Bronchial epithelial cell (primary cell): Measurements from ENCODE around the gene USP32. TPM values are rescaled to one million over a fixed set of nuclear protein-coding genes. Genes with fewer than 3 reads are reported as not detected.

Experiments
- DNase-seq: peaks from one replicate; pipeline ENCODE4 v3.0.0-alpha.2; 2010; ENCODE audit warnings: low read depth
- FAIRE-seq: peaks from 2 replicates; lab custom pipeline; 2011; peaks lifted over from hg19 to GRCh38; lab: Jason Lieb, UNC
- H3K27me3 ChIP-seq: 2 replicates; pipeline ENCODE4 v1.5.1; 2011; ENCODE audit warnings: low read length; ENCODE audit not compliant: control insufficient read depth, insufficient read depth
- H3K36me3 ChIP-seq: 2 replicates; pipeline ENCODE4 v1.5.1; 2011; ENCODE audit warnings: low read length; ENCODE audit not compliant: control insufficient read depth, insufficient read depth
- H3K4me3 ChIP-seq: 2 replicates; pipeline ENCODE4 v1.5.1; 2011; ENCODE audit warnings: mild to moderate bottlenecking, low read depth, low read length, control low read depth
- total RNA-seq: library from RNA; depleted of rRNA; stranded (reverse); fragments of >200 nt; gene quantifications from 2 replicates; pipeline ENCODE4 v1.2.1, GENCODE V29; 2014
- TF ChIP-seq, protein P1 (sequence below): IDR thresholded peaks from 2 replicates; pipeline ENCODE4 v1.5.1; 2011; ENCODE audit warnings: mild to moderate bottlenecking, moderate library complexity, low read length, control low read depth, inconsistent platforms; ENCODE audit not compliant: insufficient read depth, severe bottlenecking

Gene USP32
- total RNA-seq, 1 donor from 2014 or later = 35.8 TPM

DNA sequence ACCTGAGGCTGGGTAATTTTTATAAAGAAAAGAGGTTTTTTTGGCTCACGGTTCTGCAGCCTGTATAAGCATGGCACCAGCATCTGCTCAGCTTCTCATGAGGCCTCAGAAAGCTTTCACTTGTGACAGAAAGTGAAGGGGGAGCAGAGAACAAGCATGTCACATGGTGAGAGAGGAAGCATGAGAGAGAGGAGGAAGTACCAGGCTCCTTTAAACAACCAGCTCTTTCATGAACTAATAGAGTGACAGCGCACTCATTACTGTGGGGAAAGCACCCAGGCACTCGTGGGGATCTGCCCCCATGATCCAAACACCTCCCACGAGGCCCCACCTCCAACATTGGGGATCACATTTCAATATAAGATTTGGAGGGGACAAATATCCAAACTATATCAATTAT, 86.8 kb downstream of the USP32 start:
- Histone ChIP-seq H3K36me3 (no peaks in the 10 kb centered on the region), H3K27me3 (no peaks in the 10 kb centered on the region), H3K4me3 (no peak overlapping the region)
- FAIRE-seq (no peak), DNase-seq (no peak)
- TF ChIP-seq, protein P1, sequence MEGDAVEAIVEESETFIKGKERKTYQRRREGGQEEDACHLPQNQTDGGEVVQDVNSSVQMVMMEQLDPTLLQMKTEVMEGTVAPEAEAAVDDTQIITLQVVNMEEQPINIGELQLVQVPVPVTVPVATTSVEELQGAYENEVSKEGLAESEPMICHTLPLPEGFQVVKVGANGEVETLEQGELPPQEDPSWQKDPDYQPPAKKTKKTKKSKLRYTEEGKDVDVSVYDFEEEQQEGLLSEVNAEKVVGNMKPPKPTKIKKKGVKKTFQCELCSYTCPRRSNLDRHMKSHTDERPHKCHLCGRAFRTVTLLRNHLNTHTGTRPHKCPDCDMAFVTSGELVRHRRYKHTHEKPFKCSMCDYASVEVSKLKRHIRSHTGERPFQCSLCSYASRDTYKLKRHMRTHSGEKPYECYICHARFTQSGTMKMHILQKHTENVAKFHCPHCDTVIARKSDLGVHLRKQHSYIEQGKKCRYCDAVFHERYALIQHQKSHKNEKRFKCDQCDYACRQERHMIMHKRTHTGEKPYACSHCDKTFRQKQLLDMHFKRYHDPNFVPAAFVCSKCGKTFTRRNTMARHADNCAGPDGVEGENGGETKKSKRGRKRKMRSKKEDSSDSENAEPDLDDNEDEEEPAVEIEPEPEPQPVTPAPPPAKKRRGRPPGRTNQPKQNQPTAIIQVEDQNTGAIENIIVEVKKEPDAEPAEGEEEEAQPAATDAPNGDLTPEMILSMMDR = no peak

DNA sequence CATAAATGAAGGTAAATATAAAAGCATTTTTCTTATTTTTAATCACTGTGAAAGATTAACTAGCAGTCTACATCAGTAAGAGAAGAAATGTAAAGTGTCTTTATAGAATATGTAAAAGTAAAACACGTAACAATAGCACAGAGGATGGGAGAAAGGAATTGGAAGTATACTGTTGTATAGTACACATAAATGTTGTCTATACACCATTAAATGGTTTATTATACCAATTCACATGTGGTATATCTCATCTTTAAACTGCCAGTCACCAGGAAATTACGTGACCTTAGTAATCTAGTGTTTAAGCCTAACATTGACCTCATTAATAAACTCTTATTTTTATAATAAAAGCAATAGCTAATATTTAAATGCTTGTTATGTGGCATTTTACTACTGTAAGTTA, 87.4 kb downstream of the USP32 start:
- H3K36me3 ChIP-seq = no peaks in the 10 kb centered on the region
- TF ChIP-seq, protein P1 = no peak
- FAIRE-seq = no peak

DNA sequence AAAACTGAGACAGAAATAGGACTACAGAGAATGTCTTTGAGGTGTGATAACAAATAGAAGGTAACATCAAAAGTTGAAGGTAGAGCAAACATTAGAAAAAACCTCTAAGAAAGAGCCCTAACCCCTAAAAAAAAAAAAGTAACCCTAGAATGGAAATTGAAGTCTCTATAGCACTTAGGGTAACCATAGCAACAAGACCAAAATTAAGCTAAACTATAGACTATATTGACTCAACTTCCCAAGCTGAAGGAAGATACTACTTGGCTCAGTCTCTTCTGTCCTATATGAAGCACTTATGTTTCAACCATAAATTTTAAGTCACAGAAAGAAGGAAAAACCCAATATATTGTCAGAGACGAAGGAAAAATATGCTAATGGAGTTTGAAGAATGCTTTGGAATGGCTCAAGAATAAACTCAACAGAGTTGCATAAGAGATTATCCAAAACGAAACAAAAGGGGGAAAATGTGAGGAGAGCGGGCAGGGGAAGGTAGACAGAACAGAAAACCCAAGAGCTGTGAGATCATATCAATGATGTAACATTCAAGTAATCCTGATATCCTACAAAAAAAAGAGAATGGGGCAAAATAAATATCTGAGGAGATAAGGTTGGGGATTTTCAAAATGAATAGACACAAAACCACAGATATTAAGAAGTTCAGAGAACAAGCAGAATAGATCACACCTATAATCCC, 88.4 kb downstream of the USP32 start:
- FAIRE-seq = no peak
- TF ChIP-seq, protein P1 = no peak
- H3K36me3 ChIP-seq = no peaks in the 10 kb centered on the region
- H3K27me3 ChIP-seq = no peaks in the 10 kb centered on the region
- DNase-seq = no peak
- H3K4me3 ChIP-seq = no peak overlapping the region

More for the DNA sequence above, 87.4 kb downstream of the USP32 start:
- no peaks in the 10 kb centered on the region for H3K27me3 ChIP-seq
- no peak overlapping the region for H3K4me3 ChIP-seq
- DNase-seq = no peak

DNA sequence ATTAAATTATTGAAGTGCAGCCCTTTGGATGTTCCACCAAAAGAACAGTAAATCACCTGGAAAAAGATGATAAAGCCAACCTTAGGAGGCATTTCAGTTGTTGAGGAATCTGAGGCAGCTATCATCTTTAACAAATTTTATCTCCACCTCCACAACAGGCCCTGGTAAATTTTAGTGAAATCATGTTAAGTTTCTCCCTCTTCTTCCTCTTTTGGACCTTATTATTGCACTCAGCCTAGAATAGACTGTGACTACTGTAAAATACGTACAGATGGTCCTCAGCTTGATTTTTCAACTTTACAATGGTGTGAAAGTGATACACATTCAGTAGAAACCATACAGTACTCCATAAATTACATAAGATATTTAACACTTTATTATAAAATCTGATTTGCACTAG, 90.3 kb downstream of the USP32 start:
- no peaks in the 10 kb centered on the region for H3K36me3 ChIP-seq
- FAIRE-seq = no peak
- H3K4me3 ChIP-seq = no peak overlapping the region
- no peak for DNase-seq
- TF ChIP-seq, protein P1 = no peak
- no peaks in the 10 kb centered on the region for H3K27me3 ChIP-seq

DNA sequence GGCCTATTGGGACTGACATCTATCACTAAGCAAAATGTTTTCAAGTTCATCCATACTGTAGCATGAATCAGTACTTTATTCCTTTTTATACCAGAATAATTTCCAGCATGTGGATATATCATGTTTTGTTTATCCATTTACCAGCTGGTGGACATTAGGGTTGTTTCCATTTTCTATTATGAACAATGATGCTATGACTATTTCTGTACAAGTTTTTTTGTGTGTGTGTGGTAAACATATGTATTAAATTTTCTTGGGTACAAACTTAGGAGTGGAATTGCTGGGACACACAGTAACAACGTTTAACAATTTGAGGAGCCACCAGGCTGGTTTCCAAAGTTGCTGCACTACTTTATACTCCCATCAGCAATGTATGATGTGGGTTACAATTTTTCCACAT, 91.0 kb downstream of the USP32 start:
- no peak overlapping the region for H3K4me3 ChIP-seq
- H3K36me3 ChIP-seq = no peaks in the 10 kb centered on the region
- FAIRE-seq (no peak), DNase-seq (no peak)
- no peaks in the 10 kb centered on the region for H3K27me3 ChIP-seq
- TF ChIP-seq, protein P1 = no peak

DNA sequence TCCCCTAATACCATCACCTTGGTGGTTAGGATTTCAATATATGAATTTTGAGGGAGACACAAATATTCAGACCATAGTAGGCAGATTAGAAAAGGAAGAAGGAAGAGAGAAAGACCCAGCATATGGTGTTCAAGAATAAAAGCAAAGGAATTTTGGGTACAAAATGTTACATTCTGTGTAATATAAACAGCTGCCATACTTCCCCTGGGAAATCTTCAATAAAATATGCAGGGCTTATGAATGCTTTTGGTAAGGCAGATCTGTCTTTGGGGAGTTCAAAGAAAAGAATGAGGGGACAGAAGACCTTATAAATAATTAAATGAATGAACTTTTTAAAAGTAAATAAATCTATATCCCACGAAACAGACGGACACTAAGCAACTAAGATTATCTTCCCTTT, 91.9 kb downstream of the USP32 start:
- TF ChIP-seq, protein P1 = no peak
- FAIRE-seq (no peak), DNase-seq (no peak)
- no peaks in the 10 kb centered on the region for H3K36me3 ChIP-seq
- H3K27me3 ChIP-seq = no peaks in the 10 kb centered on the region
- no peak overlapping the region for H3K4me3 ChIP-seq
